ENCODE data around the gene LRIG3. TPM values are rescaled to one million over a fixed set of nuclear protein-coding genes. Genes with fewer than 3 reads are reported as not detected.

Gene LRIG3
- polyA plus RNA-seq, 1 of the 3 experiments (the other 2 are of a cell fraction): 0.03 TPM

GRCh38 chr12:58887068-58887467 is 33.2 kb downstream of the LRIG3 start:
- Histone ChIP-seq H3K4me2 (no peak overlapping the region), H2AFZ (ENCODE audit: low read depth) (no peak overlapping the region), H3K79me2 (ENCODE audit: insufficient read depth) (no peaks in the 10 kb centered on the region), H3K9me3 (no peaks in the 10 kb centered on the region), H3F3A (replicated peaks; ENCODE audit: insufficient read depth) (no peaks in the 10 kb centered on the region), H3K4me1 (ENCODE audit: control insufficient read depth in 1 of 2, insufficient read depth in 2 of 2, low read depth in 1 of 2, low read length in 1 of 2) (no peaks in the 10 kb centered on the region), H3K27ac (ENCODE audit: low read depth in 2 of 2, low read length in 1 of 2) (no peak overlapping the region), H3K9ac (no peak overlapping the region), H3K27me3 (ENCODE audit: insufficient read depth) (peaks cover 37% of the 10 kb centered on the region), H3K4me3 (ENCODE audit: low read depth in 2 of 2, low read length in 1 of 2) (no peak overlapping the region), H4K20me1 (ENCODE audit: insufficient read depth) (no peaks in the 10 kb centered on the region), H3K36me3 (replicated peaks in 1 of 2; ENCODE audit: control insufficient read depth in 1 of 2, insufficient read depth in 2 of 2, low read length in 1 of 2) (no peaks in the 10 kb centered on the region), H3K9me2 (no peaks in the 10 kb centered on the region)
- POLR2A ChIA-PET: no interaction called here
- 8% methylated on average over 6 of the region's 6 CpGs for WGBS (ENCODE audit: low lambda C conversion rate)
- CTCF ChIA-PET: no interaction called here
- TF ChIP-seq ELF1 (IDR thresholded peaks at IDR 0.05) (no peak), TCF12 (IDR thresholded peaks at IDR 0.05) (no peak), RXRA (IDR thresholded peaks at IDR 0.05; ENCODE audit: borderline replicate concordance, low read depth) (no peak), USF1 (IDR thresholded peaks at IDR 0.05; ENCODE audit: borderline replicate concordance, low read depth) (no peak), CHD2 (IDR thresholded peaks at IDR 0.05; ENCODE audit: low read length, partially characterized antibody) (no peak), USF2 (IDR thresholded peaks at IDR 0.05; ENCODE audit: borderline replicate concordance, low read depth, low read length) (no peak), FOXJ3 (CRISPR knock-in tag; IDR thresholded peaks at IDR 0.05) (no peak)
- no peak for DNase-seq

- Histone ChIP-seq H3F3A (replicated peaks; ENCODE audit: insufficient read depth) (no peaks in the 10 kb centered on the region), H3K9me2 (no peaks in the 10 kb centered on the region), H3K9ac (no peak overlapping the region), H2AFZ (ENCODE audit: low read depth) (no peak overlapping the region), H3K4me2 (no peak overlapping the region), H3K4me1 (ENCODE audit: control insufficient read depth in 1 of 2, insufficient read depth in 2 of 2, low read depth in 1 of 2, low read length in 1 of 2) (no peaks in the 10 kb centered on the region), H4K20me1 (ENCODE audit: insufficient read depth) (no peaks in the 10 kb centered on the region), H3K27me3 (ENCODE audit: insufficient read depth) (peaks cover 37% of the 10 kb centered on the region), H3K79me2 (ENCODE audit: insufficient read depth) (no peaks in the 10 kb centered on the region), H3K4me3 (ENCODE audit: low read depth in 2 of 2, low read length in 1 of 2) (no peak overlapping the region), H3K36me3 (replicated peaks in 1 of 2; ENCODE audit: control insufficient read depth in 1 of 2, insufficient read depth in 2 of 2, low read length in 1 of 2) (no peaks in the 10 kb centered on the region), H3K9me3 (no peaks in the 10 kb centered on the region), H3K27ac (ENCODE audit: low read depth in 2 of 2, low read length in 1 of 2) (no peak overlapping the region)
- 14% methylated on average over 3 of the region's 3 CpGs for WGBS (ENCODE audit: low lambda C conversion rate)
- ChIA-PET CTCF (no interaction called here), POLR2A (no interaction called here)
- no peak for TF ChIP-seq POLR2AphosphoS5 (IDR thresholded peaks at IDR 0.05; ENCODE audit: low read depth, low read length)
- TF ChIP-seq RFX5 (IDR thresholded peaks at IDR 0.05; ENCODE audit: low read length): no peak
- TF ChIP-seq MXI1 (IDR thresholded peaks at IDR 0.05; ENCODE audit: low read depth, low read length): no peak
- no peak for TF ChIP-seq CTCF (IDR thresholded peaks at IDR 0.05)
- no peak for TF ChIP-seq MAX (IDR thresholded peaks at IDR 0.05; ENCODE audit: low read depth)
- no peak for TF ChIP-seq MEF2A (IDR thresholded peaks at IDR 0.05; ENCODE audit: borderline replicate concordance, low read depth)
- no peak for TF ChIP-seq TAF1 (IDR thresholded peaks at IDR 0.05; ENCODE audit: borderline replicate concordance, low read depth, low read length)
- no peak for TF ChIP-seq RXRA (IDR thresholded peaks at IDR 0.05; ENCODE audit: borderline replicate concordance, low read depth)
- no peak for TF ChIP-seq CHD2 (IDR thresholded peaks at IDR 0.05; ENCODE audit: low read length, partially characterized antibody)
- no peak for TF ChIP-seq TCF12 (IDR thresholded peaks at IDR 0.05)
- TF ChIP-seq REST (IDR thresholded peaks at IDR 0.05; ENCODE audit: low read depth, low read length): no peak
- no peak for TF ChIP-seq IRF3 (IDR thresholded peaks at IDR 0.05; ENCODE audit: low read depth, low read length)
- DNase-seq: no peak
Measured at GRCh38 chr12:58886474-58886873, 33.8 kb downstream of the LRIG3 start.

All from SK-N-SH (cell line).